Retina (tissue), 1 donor: ENCODE data around the gene BAIAP2L1.
A peak's percentile ranks its signal among the peaks of the same experiment; 100 is the strongest.
"Not testable (repeated sequence)": the region's sequence is repeated elsewhere in the genome, so short reads cannot be mapped to it uniquely, and the experiment has no call there.

ENCODE experiments used
- DNase-seq: peaks from one replicate; pipeline ENCODE4 v3.0.0-alpha.2; 2016

BAIAP2L1 gene

GRCh38 chr7:98317366-98318040, 83.4 kb downstream of the BAIAP2L1 start:
- DNase-seq: no peak

- not testable (repeated sequence) for DNase-seq
Observed at GRCh38 chr7:98315994-98316527, 84.8 kb downstream of the BAIAP2L1 start.

GRCh38 chr7:98315318-98315993, 85.4 kb downstream of the BAIAP2L1 start:
- no peak for DNase-seq

GRCh38 chr7:98314469-98314868, 86.4 kb downstream of the BAIAP2L1 start:
- no peak for DNase-seq

- no peak for DNase-seq
Observed at GRCh38 chr7:98312201-98312600, 88.7 kb downstream of the BAIAP2L1 start.

- DNase-seq: no peak
Observed at GRCh38 chr7:98309566-98309965, 91.3 kb downstream of the BAIAP2L1 start.

GRCh38 chr7:98307971-98308466, 92.9 kb downstream of the BAIAP2L1 start:
- no peak for DNase-seq

GRCh38 chr7:98305951-98306535, 94.8 kb downstream of the BAIAP2L1 start:
- no peak for DNase-seq

- no peak for DNase-seq
Observed at GRCh38 chr7:98303906-98304305, 97.0 kb downstream of the BAIAP2L1 start.

- DNase-seq: no peak
Observed at GRCh38 chr7:98303176-98303865, 97.6 kb downstream of the BAIAP2L1 start.

GRCh38 chr7:98301693-98302470, 99.0 kb downstream of the BAIAP2L1 start:
- DNase-seq: no peak

- DNase-seq: no peak
Observed at GRCh38 chr7:98300595-98301372, 100.1 kb downstream of the BAIAP2L1 start.

GRCh38 chr7:98297626-98298286, 103.1 kb downstream of the BAIAP2L1 start:
- DNase-seq: no peak

- DNase-seq: no peak
Observed at GRCh38 chr7:98296833-98297232, 104.1 kb downstream of the BAIAP2L1 start.

GRCh38 chr7:98295467-98296192, 105.3 kb downstream of the BAIAP2L1 start:
- DNase-seq: no peak

GRCh38 chr7:98294798-98295382, 106.0 kb downstream of the BAIAP2L1 start:
- DNase-seq: peak; percentile 76

- DNase-seq: no peak
Observed at GRCh38 chr7:98294326-98294725, 106.6 kb downstream of the BAIAP2L1 start.

- no peak for DNase-seq
Observed at GRCh38 chr7:98293746-98294145, 107.1 kb downstream of the BAIAP2L1 start.

GRCh38 chr7:98293265-98293664, 107.6 kb downstream of the BAIAP2L1 start:
- no peak for DNase-seq

- DNase-seq: no peak
Observed at GRCh38 chr7:98291717-98292116, 109.2 kb downstream of the BAIAP2L1 start.
